Naive B cell (primary cell): ENCODE measurements around the gene IL22RA2. TPM values are rescaled to one million over a fixed set of nuclear protein-coding genes. Genes with fewer than 3 reads are reported as not detected.
A peak's percentile ranks its signal among the peaks of the same experiment; 100 is the strongest.

ENCODE experiments used
- ATAC-seq, 2 donors: fragments of 150-1000 bp; cut with Tn5 transposase; 2 replicates each; pipeline ENCODE4 v1.10.0; 2021; ENCODE audit warnings: low read depth in 2 of 2, mild to moderate bottlenecking in 2 of 2, moderate library complexity in 2 of 2
- DNase-seq: peaks from one replicate; pipeline ENCODE4 v3.0.0; 2022
- H3K27ac Mint-ChIP-seq, 6 donors: one replicate each; pipeline ENCODE4 v1.8.0; 2020 to 2022; ENCODE audit warnings: mild to moderate bottlenecking in 6 of 6, mixed read lengths in 6 of 6, moderate library complexity in 5 of 6, inconsistent platforms in 2 of 6
- H3K27me3 Mint-ChIP-seq, 3 donors: one replicate each; pipeline ENCODE4 v1.8.0; 2021 to 2022; ENCODE audit warnings: mixed read lengths in 3 of 3, mild to moderate bottlenecking in 1 of 3
- H3K36me3 Mint-ChIP-seq, 2 donors: one replicate each; pipeline ENCODE4 v1.8.0; 2020 to 2022; ENCODE audit warnings: mixed read lengths in 2 of 2, inconsistent platforms in 1 of 2, mild to moderate bottlenecking in 1 of 2
- H3K4me1 Mint-ChIP-seq, 3 donors: one replicate each; pipeline ENCODE4 v1.8.0; 2020 to 2022; ENCODE audit warnings: mixed read lengths in 3 of 3, inconsistent platforms in 1 of 3, mild to moderate bottlenecking in 1 of 3, moderate library complexity in 1 of 3
- H3K4me3 Mint-ChIP-seq, 8 donors: one replicate each; pipeline ENCODE4 v1.8.0; 2020 to 2022; ENCODE audit warnings: mild to moderate bottlenecking in 8 of 8, mixed read lengths in 8 of 8, moderate library complexity in 8 of 8, inconsistent platforms in 2 of 8
- H3K9me3 Mint-ChIP-seq, 7 donors: one replicate each; pipeline ENCODE4 v1.8.0; 2020 to 2022; ENCODE audit warnings: mixed read lengths in 7 of 7, mild to moderate bottlenecking in 5 of 7, inconsistent platforms in 2 of 7, moderate library complexity in 1 of 7
- polyA plus RNA-seq, 6 donors: library from polyadenylated mRNA; unstranded; fragments of 300-500 nt; fragmentation: Illumina TruSeq; gene quantifications; one replicate each; pipeline ENCODE4 v1.2.3, GENCODE V29; 2021; ENCODE audit warnings: low read depth in 6 of 6

IL22RA2 gene
- polyA plus RNA-seq, 6 donors from 2014 or later: not detected

DNA sequence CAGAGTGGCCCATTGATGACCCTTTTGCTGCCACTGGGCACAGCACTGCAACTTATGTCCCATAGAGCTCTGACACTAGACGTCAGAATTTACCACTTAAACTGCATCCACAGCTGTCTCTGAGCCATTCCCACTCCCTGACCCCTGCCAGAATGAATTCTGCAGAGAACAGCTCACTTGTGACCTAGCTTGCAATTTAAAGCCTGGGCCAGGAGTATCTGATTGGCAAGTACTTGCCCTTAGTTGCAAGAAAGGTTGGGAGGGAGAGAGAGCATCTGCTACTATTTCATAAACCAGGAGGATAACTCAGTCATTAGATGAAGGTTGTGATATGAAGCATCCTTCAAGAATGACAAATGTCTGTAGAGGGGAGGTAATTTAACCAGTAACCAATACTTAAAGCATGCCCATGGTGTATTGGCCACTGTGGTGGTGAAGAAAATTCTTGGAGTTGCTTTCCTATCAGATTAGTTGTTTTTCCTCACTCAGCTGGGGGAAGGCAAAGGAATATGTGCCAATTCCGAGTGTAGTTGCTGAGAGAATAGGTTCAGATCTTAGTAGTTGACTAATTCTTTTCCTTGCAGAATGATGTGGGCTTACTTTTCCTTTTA is 46.5 kb downstream of the IL22RA2 start:
- peaks cover 5 to 16% (median 7%) of the 10 kb centered on the region in 7 donors for H3K9me3 Mint-ChIP-seq
- H3K27ac Mint-ChIP-seq: no peak overlapping the region
- peaks cover 1 to 44% (median 24%) of the 10 kb centered on the region in 3 donors for H3K4me1 Mint-ChIP-seq
- DNase-seq (no peak), ATAC-seq (no peak)
- no peaks in the 10 kb centered on the region for H3K27me3 Mint-ChIP-seq
- no peak overlapping the region for H3K4me3 Mint-ChIP-seq
- peaks cover 0 to 9% of the 10 kb centered on the region in 2 donors for H3K36me3 Mint-ChIP-seq

DNA sequence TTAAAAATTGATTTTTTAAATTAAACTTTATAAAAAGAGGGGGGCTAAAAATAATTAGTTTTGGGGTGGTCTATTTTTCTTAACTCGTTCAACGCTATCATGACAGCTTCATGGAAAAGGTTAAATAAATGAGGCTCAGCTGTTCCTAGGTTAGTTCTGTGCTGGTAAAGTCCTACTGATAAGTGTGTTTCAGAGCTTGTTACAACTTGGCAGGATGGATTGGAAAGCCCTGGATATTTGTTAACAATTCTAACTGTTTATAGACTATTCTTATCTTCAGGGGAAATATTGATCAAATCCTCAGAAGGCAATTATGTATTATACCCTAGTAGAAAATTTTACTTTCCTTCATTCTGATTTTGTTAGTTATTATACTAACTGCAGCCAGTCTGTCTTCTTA is 50.4 kb downstream of the IL22RA2 start:
- DNase-seq: no peak
- no peaks in the 10 kb centered on the region for H3K27me3 Mint-ChIP-seq

GRCh38 chr6:137122612-137123011 is 50.8 kb downstream of the IL22RA2 start:
- DNase-seq (no peak), ATAC-seq (no peak)
- H3K4me1 Mint-ChIP-seq: peaks cover 13 to 55% (median 27%) of the 10 kb centered on the region in 3 donors
- H3K27ac Mint-ChIP-seq: peak overlapping the region in 2 of 6 donors; percentile 69 to 81
- H3K36me3 Mint-ChIP-seq: peaks cover 0 to 7% of the 10 kb centered on the region in 2 donors
- no peak overlapping the region for H3K4me3 Mint-ChIP-seq
- no peaks in the 10 kb centered on the region for H3K27me3 Mint-ChIP-seq
- H3K9me3 Mint-ChIP-seq: peaks cover 0 to 29% (median 20%) of the 10 kb centered on the region in 7 donors

More for the DNA sequence above, 50.4 kb downstream of the IL22RA2 start:
- Mint-ChIP-seq H3K4me3 (no peak overlapping the region), H3K36me3 (peaks cover 0 to 4% of the 10 kb centered on the region in 2 donors), H3K4me1 (peaks cover 13 to 55% (median 27%) of the 10 kb centered on the region in 3 donors), H3K9me3 (peaks cover 0 to 24% (median 16%) of the 10 kb centered on the region in 7 donors), H3K27ac (peak overlapping the region in 3 of 6 donors; percentile 16 to 64 (median 29))
- no peak for ATAC-seq

DNA sequence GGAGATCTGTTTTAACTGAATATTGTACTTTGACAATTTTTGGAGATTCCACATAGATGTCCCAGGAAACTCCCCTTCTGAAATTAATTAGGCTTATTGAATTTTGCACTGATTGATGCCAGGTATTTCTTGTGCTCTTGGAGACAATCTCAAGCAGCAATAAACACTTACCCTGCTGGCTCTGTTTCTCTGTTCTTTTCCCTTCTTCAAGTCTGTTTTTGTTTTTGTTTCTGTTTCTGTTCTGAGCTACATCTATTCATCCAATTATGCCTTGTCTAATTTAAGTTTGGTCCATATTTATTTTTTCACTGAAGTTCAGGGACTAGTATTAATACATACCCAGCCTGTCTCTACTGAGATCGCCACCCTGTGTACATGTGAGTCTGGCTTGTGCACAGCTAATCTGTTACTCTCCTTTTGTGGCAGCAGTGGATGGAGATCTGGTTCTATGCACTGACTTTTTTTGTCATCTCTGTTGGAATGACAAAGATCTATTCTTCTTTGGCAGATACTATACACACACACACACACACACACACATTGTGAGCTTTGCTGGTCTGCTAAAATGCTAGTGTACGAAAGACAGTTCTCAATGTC is 51.9 kb downstream of the IL22RA2 start:
- H3K27ac Mint-ChIP-seq: peak overlapping the region; percentile 62 to 92 (median 80)

DNA sequence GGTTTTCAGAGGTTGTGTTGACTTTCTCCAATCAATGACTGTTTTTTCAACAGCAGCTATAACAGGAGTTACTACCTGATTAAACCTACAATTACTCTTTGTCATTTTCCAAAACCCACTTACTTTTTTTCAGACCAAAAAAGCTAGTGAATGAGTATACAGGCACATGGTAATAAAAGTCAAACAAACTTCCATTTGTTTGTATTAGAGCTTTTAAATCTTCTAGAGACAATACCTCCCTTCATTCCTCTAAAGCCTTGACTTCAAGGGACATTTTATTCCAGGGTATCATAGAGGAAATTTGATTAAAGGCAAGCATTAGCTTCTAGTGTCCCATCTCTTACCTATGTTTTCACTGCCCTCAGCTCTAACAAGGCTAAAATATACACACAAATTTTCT is 52.7 kb downstream of the IL22RA2 start:
- Mint-ChIP-seq H3K36me3 (peaks cover 0 to 15% of the 10 kb centered on the region in 2 donors), H3K4me1 (peaks cover 19 to 58% (median 27%) of the 10 kb centered on the region in 3 donors), H3K9me3 (peaks cover 0 to 29% (median 20%) of the 10 kb centered on the region in 7 donors), H3K27ac (peak overlapping the region; percentile 60 to 92 (median 72)), H3K27me3 (no peaks in the 10 kb centered on the region), H3K4me3 (peak overlapping the region in 4 of 8 donors; percentile 15 to 85 (median 64))
- no peak for DNase-seq
- ATAC-seq: no peak

More for the DNA sequence above, 51.9 kb downstream of the IL22RA2 start:
- no peak for DNase-seq
- Mint-ChIP-seq H3K4me3 (peak overlapping the region in 7 of 8 donors; percentile 2 to 85 (median 58)), H3K9me3 (peaks cover 0 to 29% (median 20%) of the 10 kb centered on the region in 7 donors), H3K4me1 (peaks cover 19 to 55% (median 27%) of the 10 kb centered on the region in 3 donors), H3K27me3 (no peaks in the 10 kb centered on the region), H3K36me3 (peaks cover 0 to 15% of the 10 kb centered on the region in 2 donors)
- ATAC-seq: peak; percentile 61 to 63

- Mint-ChIP-seq H3K4me1 (peaks cover 19 to 48% (median 24%) of the 10 kb centered on the region in 3 donors), H3K27ac (no peak overlapping the region), H3K36me3 (peaks cover 0 to 15% of the 10 kb centered on the region in 2 donors), H3K9me3 (peaks cover 0 to 26% (median 18%) of the 10 kb centered on the region in 7 donors), H3K27me3 (no peaks in the 10 kb centered on the region), H3K4me3 (no peak overlapping the region)
- ATAC-seq: no peak
- no peak for DNase-seq
Observed at GRCh38 chr6:137119196-137120104, 54.0 kb downstream of the IL22RA2 start.

GRCh38 chr6:137117581-137117980 is 55.9 kb downstream of the IL22RA2 start:
- H3K27ac Mint-ChIP-seq: peak overlapping the region in 2 of 6 donors; percentile 0 to 95
- peaks cover 0 to 15% of the 10 kb centered on the region in 2 donors for H3K36me3 Mint-ChIP-seq
- ATAC-seq (no peak), DNase-seq (no peak)
- H3K4me3 Mint-ChIP-seq: no peak overlapping the region
- peaks cover 14 to 32% (median 19%) of the 10 kb centered on the region in 3 donors for H3K4me1 Mint-ChIP-seq
- peaks cover 0 to 26% (median 18%) of the 10 kb centered on the region in 7 donors for H3K9me3 Mint-ChIP-seq
- no peaks in the 10 kb centered on the region for H3K27me3 Mint-ChIP-seq

DNA sequence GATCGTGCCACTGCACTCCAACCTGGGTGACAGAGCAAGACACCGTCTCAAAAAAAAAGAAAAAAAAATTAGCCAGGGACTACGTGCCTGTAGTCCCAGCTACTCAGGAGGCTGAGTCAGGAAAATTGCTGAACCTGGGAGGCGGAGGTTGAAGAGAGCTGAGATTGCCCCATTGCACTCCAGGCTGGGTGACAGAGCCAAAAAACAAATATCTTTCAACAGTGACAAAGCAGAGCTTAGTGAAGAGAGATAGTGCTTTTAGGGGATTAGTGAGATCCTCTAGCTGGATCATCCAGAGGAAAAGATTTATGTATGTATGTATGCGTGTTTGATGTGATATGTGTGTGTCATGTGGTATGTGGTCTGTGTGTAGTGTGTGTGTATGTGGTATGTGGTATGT is 56.6 kb downstream of the IL22RA2 start:
- Mint-ChIP-seq H3K4me3 (no peak overlapping the region), H3K27me3 (no peaks in the 10 kb centered on the region), H3K9me3 (peaks cover 0 to 26% (median 18%) of the 10 kb centered on the region in 7 donors), H3K4me1 (peaks cover 16 to 24% (median 16%) of the 10 kb centered on the region in 3 donors), H3K36me3 (peaks cover 0 to 15% of the 10 kb centered on the region in 2 donors), H3K27ac (no peak overlapping the region)
- no peak for ATAC-seq
- DNase-seq: no peak

- Mint-ChIP-seq H3K9me3 (peaks cover 0 to 25% (median 16%) of the 10 kb centered on the region in 7 donors), H3K4me1 (peaks cover 6 to 13% (median 10%) of the 10 kb centered on the region in 3 donors), H3K4me3 (no peak overlapping the region), H3K36me3 (peaks cover 0 to 15% of the 10 kb centered on the region in 2 donors), H3K27ac (peak overlapping the region in 2 of 6 donors; percentile 5 to 68), H3K27me3 (no peaks in the 10 kb centered on the region)
- DNase-seq: no peak
- ATAC-seq: no peak
Observed at GRCh38 chr6:137115658-137116057, 57.8 kb downstream of the IL22RA2 start.

DNA sequence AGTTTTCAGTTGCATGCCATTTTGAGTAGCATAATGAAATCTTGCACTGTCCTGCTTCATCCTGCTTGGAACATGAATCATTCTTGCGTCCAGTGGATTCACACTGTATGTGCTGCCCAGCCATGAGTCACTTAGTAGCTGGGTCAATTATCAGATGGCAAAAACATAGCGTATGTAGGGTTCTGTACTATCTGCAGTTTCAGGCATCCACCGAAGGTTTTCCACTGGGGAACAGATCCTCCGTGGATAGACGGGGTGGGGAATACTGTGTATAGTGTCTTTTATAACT is 61.4 kb downstream of the IL22RA2 start:
- Mint-ChIP-seq H3K9me3 (peaks cover 0 to 12% (median 8%) of the 10 kb centered on the region in 7 donors), H3K4me1 (peaks cover 14 to 21% (median 20%) of the 10 kb centered on the region in 3 donors), H3K27me3 (no peaks in the 10 kb centered on the region), H3K4me3 (no peak overlapping the region), H3K36me3 (peaks cover 3 to 9% of the 10 kb centered on the region in 2 donors), H3K27ac (no peak overlapping the region)
- DNase-seq (no peak), ATAC-seq (no peak)

DNA sequence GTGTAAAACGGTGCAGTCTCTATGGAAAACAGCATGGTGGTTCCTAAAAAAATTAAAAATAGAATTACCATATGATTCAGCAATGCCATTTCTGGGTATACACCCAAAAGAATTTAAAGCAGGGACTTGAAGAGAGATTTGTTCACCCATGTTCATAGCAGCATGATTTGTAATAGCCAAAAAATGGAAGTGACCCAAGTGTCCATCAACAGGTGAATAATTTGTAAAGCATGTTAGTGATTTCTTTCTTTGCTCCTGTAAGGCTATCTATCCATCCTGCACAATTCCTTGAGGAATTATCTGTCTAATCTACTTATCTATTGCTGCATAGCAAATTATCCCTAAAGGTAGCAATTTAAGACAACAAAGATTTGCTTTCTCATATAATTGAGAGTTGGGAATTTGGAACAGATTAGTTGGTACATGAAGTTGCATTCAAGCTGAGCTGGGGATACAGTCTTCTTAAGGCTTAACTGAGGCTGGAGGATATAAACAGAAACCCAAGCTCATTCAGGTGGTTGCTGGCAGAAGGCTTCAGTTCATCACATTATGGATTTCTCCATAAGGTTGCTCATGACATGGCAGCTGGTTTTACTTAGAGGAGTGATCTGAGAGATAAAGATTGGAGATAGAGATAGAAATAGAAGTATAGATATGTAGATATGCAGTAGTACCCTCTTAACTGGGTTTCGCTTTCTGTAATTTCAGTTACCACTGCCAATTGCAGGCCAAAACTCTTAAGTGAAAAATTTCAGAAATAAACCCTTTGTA is 62.0 kb downstream of the IL22RA2 start:
- DNase-seq (no peak), ATAC-seq (no peak)
- no peaks in the 10 kb centered on the region for H3K27me3 Mint-ChIP-seq
- H3K4me1 Mint-ChIP-seq: peaks cover 17 to 26% (median 25%) of the 10 kb centered on the region in 3 donors
- peaks cover 0 to 12% (median 8%) of the 10 kb centered on the region in 7 donors for H3K9me3 Mint-ChIP-seq
- H3K27ac Mint-ChIP-seq: no peak overlapping the region
- H3K4me3 Mint-ChIP-seq: no peak overlapping the region
- H3K36me3 Mint-ChIP-seq: peaks cover 0 to 9% of the 10 kb centered on the region in 2 donors

- H3K36me3 Mint-ChIP-seq: peaks cover 0 to 9% of the 10 kb centered on the region in 2 donors
- peak overlapping the region in 3 of 6 donors; percentile 86 to 98 (median 89) for H3K27ac Mint-ChIP-seq
- no peak for DNase-seq
Observed at GRCh38 chr6:137107767-137108105, 65.7 kb downstream of the IL22RA2 start.

More at GRCh38 chr6:137107767-137108105, 65.7 kb downstream of the IL22RA2 start:
- Mint-ChIP-seq H3K4me3 (peak overlapping the region in 4 of 8 donors; percentile 10 to 84 (median 28)), H3K9me3 (peaks cover 0 to 12% (median 8%) of the 10 kb centered on the region in 7 donors), H3K27me3 (no peaks in the 10 kb centered on the region), H3K4me1 (peaks cover 44 to 56% (median 55%) of the 10 kb centered on the region in 3 donors)
- no peak for ATAC-seq
